Activated T-helper 17 cell treated with anti-CD3 and anti-CD28 coated beads, Interleukin-2, amount 50 U/mL, for 72 hours (primary cell): ENCODE data around the gene MCF2L. TPM values are rescaled to one million over a fixed set of nuclear protein-coding genes. Genes with fewer than 3 reads are reported as not detected.

Source experiments
- ATAC-seq: fragments of 150-1000 bp; cut with Tn5 transposase; replicated peaks from 2 replicates; pipeline ENCODE4 v1.10.0; 2021; ENCODE audit warnings: mild to moderate bottlenecking, moderate library complexity
- H3K27ac Mint-ChIP-seq: one replicate; pipeline ENCODE4 v1.8.0; 2022; ENCODE audit warnings: mixed read lengths
- H3K27me3 Mint-ChIP-seq: one replicate; pipeline ENCODE4 v1.8.0; 2022; ENCODE audit warnings: mixed read lengths
- H3K36me3 Mint-ChIP-seq: one replicate; pipeline ENCODE4 v1.8.0; 2022; ENCODE audit warnings: low read depth, mild to moderate bottlenecking, mixed read lengths
- H3K4me1 Mint-ChIP-seq: one replicate; pipeline ENCODE4 v1.8.0; 2022; ENCODE audit warnings: mixed read lengths
- H3K4me3 Mint-ChIP-seq: one replicate; pipeline ENCODE4 v1.8.0; 2022; ENCODE audit warnings: mild to moderate bottlenecking, mixed read lengths
- H3K9me3 Mint-ChIP-seq: one replicate; pipeline ENCODE4 v1.8.0; 2022; ENCODE audit warnings: mixed read lengths
- total RNA-seq, 2 donors: library from RNA; stranded (reverse); gene quantifications; one replicate each; pipeline ENCODE4 v1.2.3, GENCODE V29; 2022

MCF2L gene
- total RNA-seq, 2 donors from 2014 or later, result 2.0 to 3.0 TPM

GRCh38 chr13:113061796-113062425, 92.9 kb downstream of the MCF2L start:
- no peaks in the 10 kb centered on the region for H3K27me3 Mint-ChIP-seq
- H3K27ac Mint-ChIP-seq, result no peak overlapping the region
- no peaks in the 10 kb centered on the region for H3K9me3 Mint-ChIP-seq
- no peak overlapping the region for H3K4me3 Mint-ChIP-seq
- no peak for ATAC-seq
- H3K36me3 Mint-ChIP-seq, result no peaks in the 10 kb centered on the region
- no peaks in the 10 kb centered on the region for H3K4me1 Mint-ChIP-seq

- H3K9me3 Mint-ChIP-seq, result no peaks in the 10 kb centered on the region
- H3K27me3 Mint-ChIP-seq, result no peaks in the 10 kb centered on the region
- no peaks in the 10 kb centered on the region for H3K4me1 Mint-ChIP-seq
- no peak overlapping the region for H3K4me3 Mint-ChIP-seq
- H3K36me3 Mint-ChIP-seq, result no peaks in the 10 kb centered on the region
- no peak for ATAC-seq
- no peak overlapping the region for H3K27ac Mint-ChIP-seq
Measured at GRCh38 chr13:113062691-113063090, 93.7 kb downstream of the MCF2L start.

- ATAC-seq, result no peak
- no peaks in the 10 kb centered on the region for H3K36me3 Mint-ChIP-seq
- no peaks in the 10 kb centered on the region for H3K27me3 Mint-ChIP-seq
- H3K27ac Mint-ChIP-seq, result no peak overlapping the region
- H3K9me3 Mint-ChIP-seq, result no peaks in the 10 kb centered on the region
- H3K4me3 Mint-ChIP-seq, result no peak overlapping the region
- H3K4me1 Mint-ChIP-seq, result no peaks in the 10 kb centered on the region
Measured at GRCh38 chr13:113063091-113063491, 94.1 kb downstream of the MCF2L start.

GRCh38 chr13:113064000-113064533, 95.1 kb downstream of the MCF2L start:
- no peaks in the 10 kb centered on the region for H3K27me3 Mint-ChIP-seq
- H3K4me3 Mint-ChIP-seq, result no peak overlapping the region
- no peak overlapping the region for H3K27ac Mint-ChIP-seq
- H3K36me3 Mint-ChIP-seq, result no peaks in the 10 kb centered on the region
- ATAC-seq, result no peak
- H3K9me3 Mint-ChIP-seq, result no peaks in the 10 kb centered on the region
- H3K4me1 Mint-ChIP-seq, result no peaks in the 10 kb centered on the region

- ATAC-seq, result no peak
- no peaks in the 10 kb centered on the region for H3K4me1 Mint-ChIP-seq
- H3K4me3 Mint-ChIP-seq, result no peak overlapping the region
- H3K27ac Mint-ChIP-seq, result no peak overlapping the region
- no peaks in the 10 kb centered on the region for H3K27me3 Mint-ChIP-seq
- H3K36me3 Mint-ChIP-seq, result no peaks in the 10 kb centered on the region
- H3K9me3 Mint-ChIP-seq, result no peaks in the 10 kb centered on the region
Measured at GRCh38 chr13:113064534-113065405, 95.8 kb downstream of the MCF2L start.

GRCh38 chr13:113065406-113066141, 96.6 kb downstream of the MCF2L start:
- no peak overlapping the region for H3K4me3 Mint-ChIP-seq
- ATAC-seq, result no peak
- H3K36me3 Mint-ChIP-seq, result no peaks in the 10 kb centered on the region
- no peaks in the 10 kb centered on the region for H3K9me3 Mint-ChIP-seq
- H3K27me3 Mint-ChIP-seq, result no peaks in the 10 kb centered on the region
- H3K27ac Mint-ChIP-seq, result no peak overlapping the region
- H3K4me1 Mint-ChIP-seq, result no peaks in the 10 kb centered on the region

GRCh38 chr13:113066142-113066455, 97.1 kb downstream of the MCF2L start:
- no peak overlapping the region for H3K27ac Mint-ChIP-seq
- ATAC-seq, result no peak

GRCh38 chr13:113066746-113067145, 97.7 kb downstream of the MCF2L start:
- no peak for ATAC-seq
- H3K36me3 Mint-ChIP-seq, result no peaks in the 10 kb centered on the region
- no peak overlapping the region for H3K27ac Mint-ChIP-seq
- H3K27me3 Mint-ChIP-seq, result no peaks in the 10 kb centered on the region
- H3K4me3 Mint-ChIP-seq, result no peak overlapping the region
- no peaks in the 10 kb centered on the region for H3K9me3 Mint-ChIP-seq
- no peaks in the 10 kb centered on the region for H3K4me1 Mint-ChIP-seq

More at GRCh38 chr13:113066142-113066455, 97.1 kb downstream of the MCF2L start:
- Mint-ChIP-seq H3K4me3 (no peak overlapping the region), H3K36me3 (no peaks in the 10 kb centered on the region), H3K27me3 (no peaks in the 10 kb centered on the region), H3K9me3 (no peaks in the 10 kb centered on the region), H3K4me1 (no peaks in the 10 kb centered on the region)

GRCh38 chr13:113069861-113070805, 101.1 kb downstream of the MCF2L start:
- no peak overlapping the region for H3K27ac Mint-ChIP-seq
- no peaks in the 10 kb centered on the region for H3K27me3 Mint-ChIP-seq
- H3K4me1 Mint-ChIP-seq, result no peaks in the 10 kb centered on the region
- H3K9me3 Mint-ChIP-seq, result no peaks in the 10 kb centered on the region
- no peak for ATAC-seq
- H3K4me3 Mint-ChIP-seq, result no peak overlapping the region
- no peaks in the 10 kb centered on the region for H3K36me3 Mint-ChIP-seq

GRCh38 chr13:113070855-113071254, 101.8 kb downstream of the MCF2L start:
- no peaks in the 10 kb centered on the region for H3K9me3 Mint-ChIP-seq
- no peaks in the 10 kb centered on the region for H3K27me3 Mint-ChIP-seq
- ATAC-seq, result no peak
- H3K27ac Mint-ChIP-seq, result no peak overlapping the region
- H3K4me3 Mint-ChIP-seq, result no peak overlapping the region
- no peaks in the 10 kb centered on the region for H3K4me1 Mint-ChIP-seq
- H3K36me3 Mint-ChIP-seq, result no peaks in the 10 kb centered on the region

GRCh38 chr13:113072376-113072775, 103.4 kb downstream of the MCF2L start:
- no peaks in the 10 kb centered on the region for H3K36me3 Mint-ChIP-seq
- H3K4me1 Mint-ChIP-seq, result no peaks in the 10 kb centered on the region
- no peaks in the 10 kb centered on the region for H3K27me3 Mint-ChIP-seq
- ATAC-seq, result no peak
- H3K27ac Mint-ChIP-seq, result no peak overlapping the region
- H3K4me3 Mint-ChIP-seq, result no peak overlapping the region
- no peaks in the 10 kb centered on the region for H3K9me3 Mint-ChIP-seq

GRCh38 chr13:113073942-113074341, 104.9 kb downstream of the MCF2L start:
- no peak for ATAC-seq
- Mint-ChIP-seq H3K36me3 (no peaks in the 10 kb centered on the region), H3K4me1 (no peaks in the 10 kb centered on the region), H3K4me3 (no peak overlapping the region), H3K27ac (no peak overlapping the region), H3K9me3 (no peaks in the 10 kb centered on the region), H3K27me3 (no peaks in the 10 kb centered on the region)

- Mint-ChIP-seq H3K36me3 (no peaks in the 10 kb centered on the region), H3K27ac (no peak overlapping the region), H3K4me3 (no peak overlapping the region), H3K27me3 (no peaks in the 10 kb centered on the region), H3K4me1 (no peaks in the 10 kb centered on the region), H3K9me3 (no peaks in the 10 kb centered on the region)
- ATAC-seq, result no peak
Measured at GRCh38 chr13:113074401-113074800, 105.4 kb downstream of the MCF2L start.

- no peaks in the 10 kb centered on the region for H3K27me3 Mint-ChIP-seq
- H3K9me3 Mint-ChIP-seq, result no peaks in the 10 kb centered on the region
- H3K4me3 Mint-ChIP-seq, result no peak overlapping the region
- no peaks in the 10 kb centered on the region for H3K36me3 Mint-ChIP-seq
- no peaks in the 10 kb centered on the region for H3K4me1 Mint-ChIP-seq
- no peak overlapping the region for H3K27ac Mint-ChIP-seq
- ATAC-seq, result no peak
Measured at GRCh38 chr13:113074876-113075275, 105.9 kb downstream of the MCF2L start.
